GM19463 (cell line): Measurements from ENCODE around the gene RECK.
A peak's percentile ranks its signal among the peaks of the same experiment; 100 is the strongest.

Experiments used
- ATAC-seq: cut with Tn5 transposase; IDR thresholded peaks from one replicate; pipeline ENCODE4 v1.9.1; 2021; ENCODE audit warnings: mild to moderate bottlenecking, moderate library complexity; ENCODE audit not compliant: unreplicated experiment

RECK gene

DNA sequence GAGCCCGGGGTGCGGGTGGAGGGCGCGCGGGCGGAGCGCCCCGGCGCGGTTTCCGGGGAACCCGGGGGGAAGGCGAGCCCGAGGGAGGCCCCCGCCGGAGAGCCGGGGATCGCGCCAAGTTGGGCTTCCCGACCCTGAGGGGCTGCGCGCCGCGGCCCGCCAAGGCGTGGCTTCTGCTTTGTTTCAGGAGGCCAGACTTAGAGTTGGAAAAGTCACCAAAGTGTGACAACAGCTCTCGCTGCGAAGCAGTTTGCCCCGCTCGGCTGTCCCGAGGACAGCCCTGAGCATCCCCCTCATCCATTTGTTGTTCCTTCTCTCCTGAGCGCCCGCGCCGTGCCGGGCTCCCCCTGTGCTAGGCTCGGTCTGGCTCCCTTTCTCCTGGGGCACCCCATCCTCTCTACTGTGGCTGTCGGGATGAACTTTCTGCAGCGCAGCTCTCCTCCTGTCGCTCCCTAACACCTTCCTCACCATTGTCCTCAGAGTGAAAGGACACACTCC lies 100.2 kb downstream of the RECK start:
- peak; percentile 28 for ATAC-seq

DNA sequence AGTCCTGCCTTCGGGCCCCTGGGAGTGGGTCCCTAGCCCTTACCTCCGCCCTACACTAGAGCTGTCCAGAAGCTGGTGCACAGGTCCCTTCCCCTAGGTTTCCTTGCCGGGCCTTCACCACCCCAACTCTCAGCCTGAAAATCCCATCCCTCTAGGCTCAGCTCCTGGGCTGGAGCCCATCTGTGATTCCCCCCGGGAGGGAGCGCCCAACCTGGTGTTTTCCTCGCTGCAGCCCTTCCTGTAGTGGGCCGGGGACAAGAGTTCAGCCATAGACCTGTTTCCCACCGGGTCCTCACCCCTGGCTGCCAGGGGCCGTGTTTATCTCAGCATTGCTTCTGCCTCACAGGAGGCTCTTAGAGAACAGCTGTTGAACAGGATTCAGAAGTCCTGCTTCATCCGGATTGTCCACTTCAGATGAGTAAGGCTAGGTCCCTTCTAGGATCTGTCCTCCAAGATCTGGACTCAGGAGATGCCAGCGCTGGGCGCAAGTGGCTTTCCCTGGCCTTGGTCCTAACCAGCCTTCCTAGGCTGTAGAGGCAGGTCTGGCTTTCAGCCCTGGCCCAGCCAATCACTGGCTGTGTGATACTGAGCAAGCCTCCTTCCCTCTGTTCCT lies 100.8 kb downstream of the RECK start:
- ATAC-seq: no peak

DNA sequence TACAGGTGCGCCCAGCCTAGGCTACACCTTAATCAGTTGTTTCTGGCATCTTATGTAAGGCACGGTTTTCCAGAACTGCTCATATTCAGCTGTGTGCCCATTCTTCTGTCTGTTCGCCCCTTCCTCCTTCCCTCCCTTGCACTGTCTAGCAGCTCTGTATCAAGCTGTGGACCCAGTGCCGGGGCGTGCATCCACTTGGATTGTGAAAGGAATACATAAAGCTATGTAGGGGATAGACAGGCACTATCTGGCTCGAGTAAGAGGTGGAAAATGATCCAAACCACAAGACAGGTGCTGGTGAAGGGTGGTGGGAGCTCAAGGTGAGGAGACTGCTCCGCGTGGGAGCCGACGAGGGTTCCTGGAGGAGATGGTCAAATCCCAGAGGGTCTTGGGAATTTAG lies 101.8 kb downstream of the RECK start:
- no peak for ATAC-seq

DNA sequence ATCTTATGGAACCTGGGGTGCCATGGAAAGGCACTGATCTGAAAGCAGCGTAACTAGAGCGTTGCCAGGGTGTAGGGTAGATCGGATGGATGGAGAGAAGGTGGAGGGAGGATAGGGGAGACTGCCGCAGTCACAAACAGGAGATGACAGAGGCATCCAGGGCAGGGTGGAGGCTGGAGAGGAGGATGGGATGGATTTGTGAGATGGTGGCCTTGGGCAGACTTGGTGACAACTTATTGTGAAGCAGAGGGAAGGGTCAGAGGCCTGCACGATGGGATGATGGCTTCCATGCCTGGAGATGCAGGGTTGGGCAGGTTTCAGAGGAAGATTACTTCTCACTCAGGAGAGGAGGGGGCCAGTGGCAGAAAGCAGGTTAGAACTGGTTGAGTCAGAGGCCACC lies 102.2 kb downstream of the RECK start:
- ATAC-seq: no peak

DNA sequence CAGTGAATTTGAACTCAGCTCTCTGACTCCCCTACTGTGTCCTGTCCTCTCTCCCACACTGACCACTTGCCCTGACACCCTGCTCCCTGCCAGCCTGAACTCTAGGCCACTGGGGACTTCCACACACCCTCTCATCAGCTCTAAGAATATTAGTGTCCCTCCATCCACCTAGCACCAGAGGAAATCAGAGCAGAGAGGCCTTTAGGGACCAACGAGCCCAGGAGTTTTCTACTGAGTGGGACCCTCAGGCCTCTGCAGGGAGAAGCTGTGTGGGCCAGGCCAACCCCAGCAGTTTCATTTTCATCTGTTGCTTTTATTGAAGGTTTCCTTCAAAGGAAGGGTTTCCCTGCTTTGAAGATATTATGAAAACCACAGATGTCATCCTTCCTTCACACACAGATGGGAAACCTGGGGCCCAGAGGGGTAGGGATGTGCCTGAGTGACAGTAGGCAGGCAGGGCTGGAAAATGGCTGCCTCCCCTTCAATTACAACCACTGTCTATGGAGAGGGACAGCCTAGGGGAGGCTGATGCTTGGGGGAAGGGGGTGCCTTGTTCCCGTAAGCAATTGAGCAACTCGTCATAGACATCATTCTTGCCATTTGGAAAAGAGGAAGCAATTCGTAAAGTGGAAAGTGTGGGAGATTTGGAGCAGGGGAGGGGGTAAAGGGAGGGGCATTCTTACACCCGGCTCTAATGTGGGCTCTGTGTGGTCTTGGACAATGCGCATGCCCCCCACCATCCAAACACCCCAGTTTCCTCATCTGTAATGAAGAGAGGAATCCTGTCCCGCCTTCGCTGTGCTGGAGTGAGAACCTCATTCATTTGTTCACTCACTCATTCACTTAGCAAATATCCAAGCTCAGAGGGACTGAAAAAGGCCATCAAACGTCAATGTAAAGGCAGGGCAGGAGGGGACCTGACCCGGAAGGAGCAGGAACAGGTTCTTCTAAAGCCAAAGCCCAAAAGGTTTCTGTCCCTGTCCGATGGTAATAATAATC lies 103.7 kb downstream of the RECK start:
- no peak for ATAC-seq

DNA sequence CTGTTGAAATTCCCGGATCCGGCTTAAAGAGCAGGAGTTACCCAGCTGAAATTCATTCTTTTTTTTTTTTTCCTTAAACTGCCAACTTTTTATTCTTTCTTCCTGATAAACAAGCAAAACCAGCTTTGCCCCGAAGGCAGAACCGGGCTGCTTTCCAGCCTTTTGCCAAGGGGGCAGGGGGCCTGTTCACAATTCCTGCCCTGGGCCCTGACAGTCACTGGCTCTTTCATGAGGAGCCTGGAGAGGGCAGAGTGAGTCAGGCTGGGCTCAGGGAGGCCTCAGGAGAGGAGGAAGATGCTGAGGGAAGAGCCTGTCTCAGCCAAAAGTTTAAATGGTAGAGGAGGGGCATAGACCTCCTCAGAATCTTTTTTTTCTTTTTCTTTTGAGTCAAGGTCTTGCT lies 104.6 kb downstream of the RECK start:
- ATAC-seq: no peak

DNA sequence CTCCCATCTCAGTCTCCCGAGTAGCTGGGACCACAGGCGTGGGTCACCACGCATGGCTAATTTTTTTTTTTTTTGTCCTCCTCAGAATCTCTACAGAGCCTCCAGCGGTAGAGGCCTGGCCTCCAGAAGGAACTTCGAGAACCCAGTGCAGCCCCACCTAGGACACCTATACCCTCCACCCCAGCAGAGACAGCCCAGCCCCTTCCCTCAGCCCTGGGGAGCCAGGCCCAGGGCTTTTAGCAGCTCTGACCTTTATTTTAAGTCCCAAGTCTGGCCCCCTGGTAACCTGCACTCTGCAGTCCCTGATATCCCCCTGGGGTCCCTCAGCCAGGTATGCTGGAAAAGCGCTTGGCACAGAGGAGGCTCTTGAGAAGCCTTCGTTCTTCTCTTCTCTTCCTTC lies 105.0 kb downstream of the RECK start:
- no peak for ATAC-seq

DNA sequence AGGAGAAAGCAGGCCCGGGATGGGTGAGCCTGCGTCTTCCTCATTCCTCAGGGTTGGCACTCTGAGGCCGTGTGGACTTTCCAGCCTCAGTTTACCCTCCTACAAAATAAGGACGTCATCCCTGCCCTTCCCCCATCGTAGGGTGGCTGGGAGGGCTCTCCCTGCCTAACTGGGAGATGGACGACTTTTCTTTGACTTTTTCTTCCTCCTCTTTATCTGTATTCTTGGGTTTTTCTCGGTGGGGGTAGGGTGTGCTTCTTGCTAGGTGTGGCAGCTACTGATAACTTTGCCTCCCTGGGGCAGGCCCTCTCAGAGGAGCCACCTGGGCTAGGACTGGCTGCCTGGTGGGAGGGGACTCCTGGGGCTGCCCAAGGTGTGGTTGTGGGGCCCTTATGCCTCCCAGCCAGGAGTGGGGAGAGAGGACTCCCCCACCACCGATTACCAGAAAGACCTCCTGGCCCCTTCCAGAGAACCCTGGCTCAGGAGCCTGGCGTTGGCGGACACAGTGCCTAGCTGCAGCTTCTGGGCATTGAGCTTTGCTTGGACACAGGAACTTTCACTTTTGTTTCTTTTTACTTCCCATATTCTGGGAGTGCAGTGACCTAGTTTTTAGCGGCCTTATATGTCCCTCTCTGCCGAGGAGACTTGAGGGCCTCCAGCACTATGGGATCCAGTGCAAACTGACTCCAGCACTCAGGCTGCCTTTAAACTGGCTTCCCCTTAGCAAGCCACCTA lies 106.0 kb downstream of the RECK start:
- ATAC-seq: no peak

DNA sequence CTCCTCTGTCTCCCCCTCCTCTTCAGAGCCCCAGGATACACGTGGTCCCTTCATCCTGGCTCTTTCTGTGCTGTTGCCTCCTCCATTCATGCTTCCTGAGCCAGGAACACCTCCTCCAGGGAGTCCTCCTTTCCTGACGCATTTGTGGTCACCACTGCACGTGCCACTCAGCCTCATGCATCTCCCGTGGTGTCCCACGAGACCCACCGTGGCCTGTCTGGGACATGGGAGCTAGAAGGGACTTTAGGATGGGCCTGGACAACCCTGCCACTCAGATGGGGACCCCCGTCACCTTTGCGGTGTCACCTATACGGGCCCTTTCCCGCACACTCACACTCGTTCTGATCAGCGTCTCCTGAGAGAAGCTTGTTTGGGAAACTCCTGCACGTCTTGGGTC lies 106.5 kb downstream of the RECK start:
- no peak for ATAC-seq

DNA sequence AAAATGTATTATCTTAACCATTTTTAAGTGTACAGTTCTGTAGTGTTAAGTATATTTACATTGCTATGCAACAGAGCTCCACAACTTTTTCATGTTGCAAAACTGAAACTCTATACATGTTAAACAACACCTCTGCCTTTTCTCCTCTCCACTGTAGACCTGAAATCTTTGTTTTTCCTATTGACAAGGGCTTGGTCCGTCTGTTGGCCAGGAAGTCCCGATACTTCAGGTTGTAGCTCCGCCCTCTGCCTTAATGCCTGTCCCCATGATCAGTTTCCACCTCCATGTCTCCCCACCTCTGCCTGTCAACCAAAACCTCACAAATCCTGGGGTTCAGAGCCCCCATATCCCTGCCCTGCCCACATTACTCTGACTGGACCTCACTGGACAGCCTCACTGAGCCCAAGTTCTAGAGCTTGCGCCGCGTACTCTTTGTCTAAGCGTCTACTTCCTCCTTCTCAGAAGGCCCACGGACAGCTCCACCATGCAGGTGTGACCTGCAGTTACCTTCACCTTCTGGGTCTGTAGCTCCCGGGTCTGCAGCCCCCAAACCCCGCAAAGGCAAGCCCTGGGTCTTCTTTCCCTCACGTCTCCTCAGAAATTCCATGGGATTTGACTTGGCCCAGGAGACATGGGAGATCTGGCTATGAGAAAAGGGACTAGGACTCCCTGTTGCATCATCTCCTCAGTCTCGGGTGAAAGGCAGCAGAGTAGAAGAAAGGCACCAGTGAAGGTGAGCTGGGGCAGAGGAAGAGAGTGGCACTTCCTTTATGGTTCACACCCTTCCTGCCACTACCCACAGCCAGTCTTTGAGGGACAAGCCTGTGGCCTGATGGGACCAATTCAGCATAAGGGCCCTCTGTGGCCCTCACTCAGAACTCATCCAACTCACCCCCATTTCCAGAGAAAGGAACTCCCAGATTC lies 107.9 kb downstream of the RECK start:
- ATAC-seq: no peak

DNA sequence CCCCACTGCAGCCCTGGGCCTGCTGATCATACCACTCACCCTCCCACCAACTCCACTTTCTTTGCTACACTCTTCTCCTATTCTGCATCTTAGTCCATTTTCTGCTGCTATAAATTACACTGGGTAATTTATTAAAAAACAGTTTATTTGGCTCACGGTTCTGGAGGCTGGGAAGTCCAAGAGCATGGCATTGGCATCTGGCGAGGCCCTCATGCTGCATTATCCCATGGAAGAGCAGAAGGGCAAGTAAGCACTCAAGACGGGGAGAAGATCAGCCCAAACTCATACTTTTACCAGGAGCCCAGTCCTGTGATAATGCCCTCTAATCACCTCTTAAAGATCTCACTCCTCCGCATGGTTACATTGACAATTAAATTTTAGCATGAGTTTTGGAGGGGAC lies 109.3 kb downstream of the RECK start:
- no peak for ATAC-seq

DNA sequence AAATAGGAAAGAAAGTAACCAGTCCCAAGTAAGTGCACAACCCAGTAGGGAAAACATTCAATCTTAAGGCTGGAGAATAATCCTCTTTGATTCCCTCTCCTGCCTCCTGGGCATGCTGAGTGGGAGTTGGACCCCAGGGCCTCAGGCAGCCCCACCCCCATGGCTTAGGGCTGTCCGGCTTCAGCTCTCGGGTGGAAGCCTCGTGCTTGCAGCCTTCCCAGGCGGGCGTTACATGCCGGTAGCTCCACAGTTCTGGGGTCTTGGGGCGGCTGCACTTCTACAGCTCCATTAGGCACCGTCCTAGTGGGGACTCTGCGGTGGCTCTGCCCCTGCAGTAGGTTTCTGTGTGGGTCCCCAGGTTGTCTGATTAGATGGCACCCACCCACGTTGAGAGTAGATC lies 109.9 kb downstream of the RECK start:
- ATAC-seq: no peak

DNA sequence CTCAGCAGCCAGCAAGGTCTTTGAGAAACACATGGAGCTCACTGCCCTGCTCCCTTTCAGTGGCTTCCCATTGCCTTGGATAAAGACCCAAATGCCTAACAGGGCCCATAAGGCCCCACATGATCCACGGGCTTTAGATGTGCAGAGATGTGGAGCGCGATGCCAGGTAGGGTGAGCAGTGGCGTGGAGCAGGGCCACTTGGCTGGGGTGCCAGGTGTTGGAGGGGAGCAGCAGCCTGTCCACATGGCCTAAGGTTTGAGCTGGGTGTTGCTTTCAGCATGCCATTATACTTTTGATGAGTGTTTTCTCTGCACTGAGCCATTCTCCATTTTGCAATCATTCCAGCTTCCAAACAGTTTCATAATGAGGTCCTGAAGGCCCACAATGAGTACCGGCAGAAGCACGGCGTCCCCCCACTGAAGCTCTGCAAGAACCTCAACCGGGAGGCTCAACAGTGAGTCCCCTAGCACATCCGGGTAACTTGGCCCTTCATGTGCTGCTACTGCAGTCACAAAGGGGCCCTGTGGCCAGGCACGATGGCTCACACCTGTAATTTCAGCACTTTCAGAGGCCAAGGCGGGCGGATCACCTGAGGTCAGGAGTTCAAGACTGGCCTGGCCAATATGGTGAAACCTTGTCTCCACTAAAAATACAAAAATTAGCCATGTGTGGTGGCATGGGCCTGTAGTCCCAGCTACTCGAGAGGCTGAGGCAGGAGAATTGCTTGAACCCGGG lies 110.9 kb downstream of the RECK start:
- no peak for ATAC-seq

DNA sequence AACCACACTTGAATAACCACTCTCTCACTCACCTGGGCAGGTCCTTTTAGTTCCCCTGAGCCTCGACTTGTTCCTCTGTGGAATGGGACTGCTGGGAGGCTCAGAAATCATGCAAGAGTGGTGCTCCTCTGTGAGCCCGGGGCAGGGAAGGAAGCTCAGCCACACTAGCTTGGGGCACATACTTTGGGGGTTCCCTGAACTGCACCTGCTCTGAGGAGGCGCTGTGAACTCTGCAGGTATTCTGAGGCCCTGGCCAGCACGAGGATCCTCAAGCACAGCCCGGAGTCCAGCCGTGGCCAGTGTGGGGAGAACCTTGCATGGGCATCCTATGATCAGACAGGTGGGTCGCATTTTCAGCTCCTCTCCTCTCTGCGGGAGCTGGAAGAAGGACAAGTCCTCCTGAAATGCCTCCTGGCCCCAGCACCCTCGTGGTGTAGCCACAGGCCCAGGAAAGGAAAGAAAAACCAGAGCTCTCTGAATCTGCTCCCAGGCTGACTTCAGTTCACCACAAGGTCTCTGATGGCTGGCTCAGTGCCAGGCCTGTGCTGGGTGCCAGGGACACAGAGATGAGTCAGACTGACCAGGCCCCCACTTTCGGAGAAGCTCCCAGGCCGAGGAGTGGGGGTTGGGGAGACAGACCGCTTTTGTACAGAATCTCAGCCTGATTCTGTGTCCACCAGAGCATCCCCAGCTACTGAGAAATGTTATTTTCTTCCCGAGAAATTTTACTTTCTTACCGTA lies 111.8 kb downstream of the RECK start:
- ATAC-seq: peak; percentile 62

DNA sequence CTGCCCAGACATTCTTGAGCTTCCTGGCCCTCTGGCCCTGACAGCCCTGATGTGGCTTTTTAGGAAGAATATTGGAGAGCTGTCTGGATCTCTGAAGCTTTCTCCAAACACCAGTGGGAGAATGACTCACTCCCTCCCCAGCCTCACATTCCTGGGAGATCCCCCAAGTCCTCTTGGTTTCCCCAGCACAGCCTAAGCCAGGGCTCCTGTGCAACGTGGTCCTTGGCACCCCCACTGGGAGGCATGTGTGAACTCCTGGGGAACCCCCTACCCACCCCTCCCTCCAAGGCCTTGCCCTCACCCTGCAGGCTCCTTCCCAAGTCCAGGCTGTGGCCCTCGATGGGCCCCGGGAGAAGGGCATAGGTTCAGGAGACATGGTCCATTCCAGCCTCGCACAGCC lies 112.5 kb downstream of the RECK start:
- no peak for ATAC-seq

DNA sequence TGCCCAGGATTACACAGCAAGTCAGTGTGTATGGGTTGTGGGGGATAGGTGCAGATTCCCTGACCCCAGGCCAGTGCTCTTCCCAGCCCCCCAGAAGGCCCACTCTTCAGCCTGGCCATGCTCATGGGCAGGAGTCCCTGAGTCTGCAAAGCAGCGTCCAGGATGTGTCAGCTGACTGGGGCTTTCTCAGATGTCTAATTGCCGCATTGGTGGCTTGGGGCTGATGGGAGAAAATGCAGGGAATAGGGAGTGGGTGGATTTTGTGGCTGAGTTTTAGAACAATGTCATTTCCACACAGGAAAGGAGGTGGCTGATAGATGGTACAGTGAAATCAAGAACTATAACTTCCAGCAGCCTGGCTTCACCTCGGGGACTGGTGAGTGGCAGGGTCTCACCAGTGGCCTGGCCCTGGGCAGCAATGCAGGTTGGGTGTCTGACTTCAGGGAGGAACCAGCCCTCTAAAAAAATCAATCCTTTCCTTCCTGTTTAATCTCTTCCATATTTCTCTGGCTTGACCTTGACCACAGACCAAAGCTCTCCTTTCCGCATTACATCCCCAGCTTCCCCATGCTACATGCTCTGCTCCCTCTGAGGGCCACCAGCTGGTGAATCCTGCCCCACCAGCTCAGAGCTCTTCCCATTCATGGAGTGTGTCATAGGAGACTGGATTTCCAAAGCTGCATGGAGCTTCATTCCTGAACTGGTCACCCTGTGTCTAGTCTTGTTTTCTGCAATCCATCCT lies 114.0 kb downstream of the RECK start:
- no peak for ATAC-seq

DNA sequence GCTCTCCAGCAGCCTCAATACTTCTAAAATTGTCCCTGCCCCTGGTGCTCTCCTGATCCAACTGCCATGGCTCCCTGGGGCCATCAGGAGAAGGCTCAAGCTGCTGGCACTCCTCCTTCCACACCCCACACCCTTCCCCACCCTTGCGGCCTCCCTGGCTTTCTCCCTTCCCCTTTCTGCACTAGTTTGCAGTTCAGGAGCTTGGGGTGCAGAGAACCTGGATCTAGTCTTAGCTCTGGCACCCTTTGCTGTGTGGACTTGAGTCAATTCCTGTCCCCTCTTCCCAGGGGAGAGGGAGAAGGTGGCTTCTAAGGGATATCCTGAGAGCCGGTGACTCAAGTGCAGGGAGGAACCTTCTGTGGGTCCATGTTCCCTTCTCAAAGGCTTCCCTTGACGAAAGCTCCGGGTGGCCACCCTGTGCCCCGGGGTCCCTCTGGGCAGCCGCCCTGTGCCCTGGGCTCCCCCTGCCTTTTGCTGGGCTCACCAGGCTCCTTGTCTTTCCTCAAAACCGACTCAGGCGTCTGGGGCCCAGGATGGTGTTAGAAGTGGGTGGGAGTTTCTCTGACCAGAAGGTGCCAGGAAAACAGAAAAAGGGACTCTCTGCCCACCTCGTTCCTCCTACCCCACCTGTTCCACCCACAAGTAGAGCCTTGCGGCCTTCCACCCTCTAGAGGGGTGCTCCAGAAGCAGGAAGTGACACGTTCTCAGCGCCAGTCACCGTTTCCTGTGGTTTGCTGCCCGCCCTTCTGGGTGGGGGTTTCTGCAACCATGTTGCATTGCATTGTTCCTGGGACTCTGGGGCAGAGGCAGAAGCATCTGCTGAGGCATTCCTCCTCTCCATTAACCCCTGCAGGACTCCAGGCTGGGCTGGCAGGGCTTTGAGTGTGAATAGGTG lies 114.8 kb downstream of the RECK start:
- ATAC-seq: peak; percentile 81
